Skin of body (tissue), 2 donors: ENCODE measurements around the gene VWF. TPM values are rescaled to one million over a fixed set of nuclear protein-coding genes. Genes with fewer than 3 reads are reported as not detected.
"Not testable (repeated sequence)": the region's sequence is repeated elsewhere in the genome, so short reads cannot be mapped to it uniquely, and the experiment has no call there.

ENCODE experiments used
- DNase-seq: peaks from one replicate; lab custom pipeline; 2025; lab: John Stamatoyannopoulos, UW
- total RNA-seq: library from RNA; depleted of rRNA; stranded (reverse); fragments of >200 nt; gene quantifications from one replicate; pipeline ENCODE4 v1.2.3, GENCODE V29; 2014

VWF gene
- total RNA-seq, 1 donor from 2014 or later: 51.8 TPM

- no peak for DNase-seq
Observed at GRCh38 chr12:6038160-6038559, 86.3 kb downstream of the VWF start.

GRCh38 chr12:6037459-6037858, 87.0 kb downstream of the VWF start:
- no peak for DNase-seq

- no peak for DNase-seq
Observed at GRCh38 chr12:6036509-6036908, 88.0 kb downstream of the VWF start.

GRCh38 chr12:6034596-6034995, 89.9 kb downstream of the VWF start:
- no peak for DNase-seq

GRCh38 chr12:6033546-6033945, 90.9 kb downstream of the VWF start:
- DNase-seq: no peak

GRCh38 chr12:6032726-6033125, 91.7 kb downstream of the VWF start:
- DNase-seq: no peak

- no peak for DNase-seq
Observed at GRCh38 chr12:6031001-6031400, 93.5 kb downstream of the VWF start.

- DNase-seq: no peak
Observed at GRCh38 chr12:6030081-6030480, 94.4 kb downstream of the VWF start.

- no peak for DNase-seq
Observed at GRCh38 chr12:6029401-6029800, 95.1 kb downstream of the VWF start.

- DNase-seq: no peak
Observed at GRCh38 chr12:6026998-6027397, 97.5 kb downstream of the VWF start.

GRCh38 chr12:6025703-6026298, 98.7 kb downstream of the VWF start:
- not testable (repeated sequence) for DNase-seq

GRCh38 chr12:6024066-6024465, 100.4 kb downstream of the VWF start:
- not testable (repeated sequence) for DNase-seq

GRCh38 chr12:6020930-6021329, 103.5 kb downstream of the VWF start:
- DNase-seq: peak; percentile 22

GRCh38 chr12:6020511-6020910, 104.0 kb downstream of the VWF start:
- not testable (repeated sequence) for DNase-seq

- not testable (repeated sequence) for DNase-seq
Observed at GRCh38 chr12:6019256-6019655, 105.2 kb downstream of the VWF start.

- no peak for DNase-seq
Observed at GRCh38 chr12:6018265-6018664, 106.2 kb downstream of the VWF start.

GRCh38 chr12:6016756-6017155, 107.7 kb downstream of the VWF start:
- no peak for DNase-seq

GRCh38 chr12:6016004-6016403, 108.5 kb downstream of the VWF start:
- DNase-seq: not testable (repeated sequence)

- not testable (repeated sequence) for DNase-seq
Observed at GRCh38 chr12:6015271-6015670, 109.2 kb downstream of the VWF start.

- DNase-seq: not testable (repeated sequence)
Observed at GRCh38 chr12:6010631-6011350, 113.7 kb downstream of the VWF start.

- DNase-seq: no peak
Observed at GRCh38 chr12:5997260-5997659, 127.2 kb downstream of the VWF start.

GRCh38 chr12:5996459-5996858, 128.0 kb downstream of the VWF start:
- DNase-seq: no peak

GRCh38 chr12:5989621-5990020, 134.8 kb downstream of the VWF start:
- no peak for DNase-seq
